Neural cell (in vitro differentiated cells): ENCODE measurements around the gene DBH. TPM values are rescaled to one million over a fixed set of nuclear protein-coding genes. Genes with fewer than 3 reads are reported as not detected.

ENCODE experiments used
- H2AFZ ChIP-seq: fragments of 200-600, 300-800 bp; sonication (generic), shearing (Covaris generic); 2 replicates; pipeline ENCODE4 v1.6.0; 2014; ENCODE audit warnings: low read depth, mild to moderate bottlenecking, antibody characterized with exemption, low read length, moderate library complexity
- H3F3A ChIP-seq: fragments of 200-600 bp; shearing (Covaris generic); 2 replicates; pipeline ENCODE4 v1.6.1; 2016; ENCODE audit warnings: mild to moderate bottlenecking, moderate library complexity, mixed read lengths, antibody characterized with exemption, low read length; ENCODE audit not compliant: insufficient read depth, poor library complexity, severe bottlenecking
- H3K27ac ChIP-seq: fragments of 200-600, 300-800 bp; sonication (generic), shearing (Covaris generic); 2 replicates; pipeline ENCODE4 v1.5.1; 2014; ENCODE audit warnings: mild to moderate bottlenecking, low read length, moderate library complexity
- H3K27me3 ChIP-seq: fragments of 300-800, 200-600 bp; sonication (generic), shearing (Covaris generic); 2 replicates; pipeline ENCODE4 v1.6.0; 2014; ENCODE audit warnings: mild to moderate bottlenecking, low read depth, low read length, moderate library complexity; ENCODE audit not compliant: insufficient read depth
- H3K36me3 ChIP-seq: fragments of 300-800, 200-600 bp; sonication (generic), shearing (Covaris generic); 2 replicates; pipeline ENCODE4 v1.5.1; 2014; ENCODE audit warnings: mild to moderate bottlenecking, antibody characterized with exemption, low read length, moderate library complexity; ENCODE audit not compliant: insufficient read depth
- H3K4me2 ChIP-seq: fragments of 300-800, 200-600 bp; sonication (generic), shearing (Covaris generic); 2 replicates; pipeline ENCODE4 v1.6.0; 2014; ENCODE audit warnings: mild to moderate bottlenecking, low read length
- H3K4me3 ChIP-seq: fragments of 300-800, 200-600 bp; sonication (generic), shearing (Covaris generic); 2 replicates; pipeline ENCODE4 v1.5.1; 2014; ENCODE audit warnings: mild to moderate bottlenecking, low read length, moderate library complexity
- H3K79me2 ChIP-seq: fragments of 200-600 bp; shearing (Covaris generic); replicated peaks from 2 replicates; pipeline ENCODE4 v1.6.0; 2014; ENCODE audit warnings: mild to moderate bottlenecking, low read length, moderate library complexity; ENCODE audit not compliant: insufficient read depth
- H3K9ac ChIP-seq: fragments of 300-800, 200-600 bp; sonication (generic), shearing (Covaris generic); 2 replicates; pipeline ENCODE4 v1.6.1; 2016; ENCODE audit warnings: mild to moderate bottlenecking, low read length, mixed read lengths
- H3K9me2 ChIP-seq: fragments of 200-600 bp; shearing (Covaris generic); 2 replicates; pipeline ENCODE4 v1.6.1; 2016; ENCODE audit warnings: mild to moderate bottlenecking, low read length, mixed read lengths; ENCODE audit not compliant: insufficient read depth
- H3K9me3 ChIP-seq: fragments of 200-600, 300-800 bp; sonication (generic), shearing (Covaris generic); 2 replicates; pipeline ENCODE4 v1.6.1; 2016; ENCODE audit warnings: mild to moderate bottlenecking, mixed run types, low read length, moderate library complexity, mixed read lengths
- H4K20me1 ChIP-seq: fragments of 200-600 bp; shearing (Covaris generic); 2 replicates; pipeline ENCODE4 v1.6.1; 2016; ENCODE audit warnings: mild to moderate bottlenecking, mixed run types; ENCODE audit not compliant: insufficient read depth
- EP300 ChIP-seq: fragments of 450-650 bp; conservative IDR thresholded peaks from 2 replicates; pipeline ENCODE4 v1.6.1; 2014; ENCODE audit warnings: antibody characterized with exemption, mild to moderate bottlenecking, moderate library complexity; ENCODE audit not compliant: poor library complexity, severe bottlenecking
- EZH2 ChIP-seq: fragments of 200-600, 300-800 bp; shearing (Covaris generic), sonication (generic); IDR thresholded peaks from 2 replicates; pipeline ENCODE4 v1.6.1; 2014; ENCODE audit warnings: antibody characterized with exemption, low read length, borderline replicate concordance, mild to moderate bottlenecking; ENCODE audit not compliant: insufficient read depth, poor library complexity, severe bottlenecking
- MXI1 ChIP-seq: fragments of 450-650 bp; conservative IDR thresholded peaks from 2 replicates; pipeline ENCODE4 v1.6.1; 2014; ENCODE audit warnings: antibody characterized with exemption, mild to moderate bottlenecking; ENCODE audit not compliant: poor library complexity, severe bottlenecking
- POLR2AphosphoS5 ChIP-seq: IDR thresholded peaks from 2 replicates; pipeline ENCODE4 v1.6.1; 2012
- RAD21 ChIP-seq: fragments of 450-650 bp; conservative IDR thresholded peaks from 2 replicates; pipeline ENCODE4 v1.6.1; 2014; ENCODE audit warnings: antibody characterized with exemption, mild to moderate bottlenecking, moderate library complexity
- SMC3 ChIP-seq: fragments of 450-650 bp; conservative IDR thresholded peaks from 2 replicates; pipeline ENCODE4 v1.6.1; 2014; ENCODE audit warnings: antibody characterized with exemption, mild to moderate bottlenecking, moderate library complexity; ENCODE audit not compliant: poor library complexity
- TAF1 ChIP-seq: IDR thresholded peaks from 2 replicates; pipeline ENCODE4 v1.6.1; 2012; ENCODE audit warnings: low read depth
- polyA plus RNA-seq: library from polyadenylated mRNA; depleted of rRNA; stranded (reverse); fragments of >200 nt; gene quantifications from 2 replicates; pipeline ENCODE4 v1.2.3, GENCODE V29; 2014
- TF ChIP-seq, protein P1 (sequence below): IDR thresholded peaks from 2 replicates; pipeline ENCODE4 v1.6.1; 2012; ENCODE audit warnings: borderline replicate concordance
- TF ChIP-seq, protein P2 (sequence below): fragments of 450-650 bp; IDR thresholded peaks from 2 replicates; pipeline ENCODE4 v1.5.1; 2014; ENCODE audit warnings: antibody characterized with exemption, mild to moderate bottlenecking, moderate library complexity; ENCODE audit not compliant: poor library complexity, severe bottlenecking

DBH gene
- polyA plus RNA-seq, 1 donor from 2014 or later: not detected

DNA sequence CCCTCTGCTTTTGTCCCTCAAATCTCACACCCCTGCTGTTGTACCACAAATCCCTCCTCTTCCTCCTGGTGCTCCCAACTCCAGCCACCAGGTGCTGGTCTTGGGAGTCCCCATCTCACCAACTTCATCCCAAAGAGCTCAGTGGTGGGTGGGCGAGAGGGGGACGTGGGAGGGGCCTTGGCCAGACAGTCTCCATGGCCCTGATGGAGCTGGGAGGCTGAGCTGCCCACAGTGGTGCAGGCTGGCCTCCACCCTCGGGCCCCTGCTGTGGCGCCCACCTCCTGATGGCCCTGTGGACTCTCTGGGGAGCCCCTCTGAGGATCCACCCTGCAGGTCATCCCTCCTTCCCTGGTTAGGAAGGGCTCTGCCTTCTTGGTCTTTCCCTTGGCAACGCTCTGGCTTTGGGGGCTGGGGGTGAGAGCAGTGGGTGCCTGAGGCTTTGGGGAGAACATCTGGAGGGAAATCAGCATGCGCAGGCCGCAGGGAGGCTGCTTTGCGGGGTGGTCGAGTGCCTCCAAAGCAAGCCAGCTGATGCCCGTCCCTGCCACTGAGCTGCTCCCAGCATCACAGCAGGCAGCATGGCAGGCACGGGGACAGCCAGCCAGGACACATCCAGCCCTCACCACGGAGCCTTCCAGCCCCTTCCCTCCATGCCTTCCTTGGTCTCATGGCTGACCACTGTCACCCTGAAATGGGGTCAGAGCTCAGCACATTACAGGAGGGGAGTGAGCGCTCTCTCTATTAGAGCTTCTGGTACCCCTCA lies 19.3 kb upstream of the DBH start:
- H3K9me3 ChIP-seq: no peaks in the 10 kb centered on the region
- no peaks in the 10 kb centered on the region for H3K9me2 ChIP-seq
- no peaks in the 10 kb centered on the region for H3F3A ChIP-seq
- TF ChIP-seq, protein P1, sequence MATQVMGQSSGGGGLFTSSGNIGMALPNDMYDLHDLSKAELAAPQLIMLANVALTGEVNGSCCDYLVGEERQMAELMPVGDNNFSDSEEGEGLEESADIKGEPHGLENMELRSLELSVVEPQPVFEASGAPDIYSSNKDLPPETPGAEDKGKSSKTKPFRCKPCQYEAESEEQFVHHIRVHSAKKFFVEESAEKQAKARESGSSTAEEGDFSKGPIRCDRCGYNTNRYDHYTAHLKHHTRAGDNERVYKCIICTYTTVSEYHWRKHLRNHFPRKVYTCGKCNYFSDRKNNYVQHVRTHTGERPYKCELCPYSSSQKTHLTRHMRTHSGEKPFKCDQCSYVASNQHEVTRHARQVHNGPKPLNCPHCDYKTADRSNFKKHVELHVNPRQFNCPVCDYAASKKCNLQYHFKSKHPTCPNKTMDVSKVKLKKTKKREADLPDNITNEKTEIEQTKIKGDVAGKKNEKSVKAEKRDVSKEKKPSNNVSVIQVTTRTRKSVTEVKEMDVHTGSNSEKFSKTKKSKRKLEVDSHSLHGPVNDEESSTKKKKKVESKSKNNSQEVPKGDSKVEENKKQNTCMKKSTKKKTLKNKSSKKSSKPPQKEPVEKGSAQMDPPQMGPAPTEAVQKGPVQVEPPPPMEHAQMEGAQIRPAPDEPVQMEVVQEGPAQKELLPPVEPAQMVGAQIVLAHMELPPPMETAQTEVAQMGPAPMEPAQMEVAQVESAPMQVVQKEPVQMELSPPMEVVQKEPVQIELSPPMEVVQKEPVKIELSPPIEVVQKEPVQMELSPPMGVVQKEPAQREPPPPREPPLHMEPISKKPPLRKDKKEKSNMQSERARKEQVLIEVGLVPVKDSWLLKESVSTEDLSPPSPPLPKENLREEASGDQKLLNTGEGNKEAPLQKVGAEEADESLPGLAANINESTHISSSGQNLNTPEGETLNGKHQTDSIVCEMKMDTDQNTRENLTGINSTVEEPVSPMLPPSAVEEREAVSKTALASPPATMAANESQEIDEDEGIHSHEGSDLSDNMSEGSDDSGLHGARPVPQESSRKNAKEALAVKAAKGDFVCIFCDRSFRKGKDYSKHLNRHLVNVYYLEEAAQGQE: no peak
- no peak for TF ChIP-seq POLR2AphosphoS5
- no peak for TF ChIP-seq RAD21
- TF ChIP-seq TAF1: no peak
- no peak for TF ChIP-seq EZH2
- no peak for TF ChIP-seq SMC3
- TF ChIP-seq, protein P2, sequence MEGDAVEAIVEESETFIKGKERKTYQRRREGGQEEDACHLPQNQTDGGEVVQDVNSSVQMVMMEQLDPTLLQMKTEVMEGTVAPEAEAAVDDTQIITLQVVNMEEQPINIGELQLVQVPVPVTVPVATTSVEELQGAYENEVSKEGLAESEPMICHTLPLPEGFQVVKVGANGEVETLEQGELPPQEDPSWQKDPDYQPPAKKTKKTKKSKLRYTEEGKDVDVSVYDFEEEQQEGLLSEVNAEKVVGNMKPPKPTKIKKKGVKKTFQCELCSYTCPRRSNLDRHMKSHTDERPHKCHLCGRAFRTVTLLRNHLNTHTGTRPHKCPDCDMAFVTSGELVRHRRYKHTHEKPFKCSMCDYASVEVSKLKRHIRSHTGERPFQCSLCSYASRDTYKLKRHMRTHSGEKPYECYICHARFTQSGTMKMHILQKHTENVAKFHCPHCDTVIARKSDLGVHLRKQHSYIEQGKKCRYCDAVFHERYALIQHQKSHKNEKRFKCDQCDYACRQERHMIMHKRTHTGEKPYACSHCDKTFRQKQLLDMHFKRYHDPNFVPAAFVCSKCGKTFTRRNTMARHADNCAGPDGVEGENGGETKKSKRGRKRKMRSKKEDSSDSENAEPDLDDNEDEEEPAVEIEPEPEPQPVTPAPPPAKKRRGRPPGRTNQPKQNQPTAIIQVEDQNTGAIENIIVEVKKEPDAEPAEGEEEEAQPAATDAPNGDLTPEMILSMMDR: no peak
- TF ChIP-seq EP300: no peak
- TF ChIP-seq MXI1: no peak
- H3K4me2 ChIP-seq: no peak overlapping the region
- H3K36me3 ChIP-seq: no peaks in the 10 kb centered on the region
- no peak overlapping the region for H3K9ac ChIP-seq
- H2AFZ ChIP-seq: no peak overlapping the region
- H3K27me3 ChIP-seq: peaks cover 3% of the 10 kb centered on the region
- no peak overlapping the region for H3K27ac ChIP-seq
- no peaks in the 10 kb centered on the region for H4K20me1 ChIP-seq
- H3K4me3 ChIP-seq: no peak overlapping the region
- H3K79me2 ChIP-seq: no peaks in the 10 kb centered on the region

DNA sequence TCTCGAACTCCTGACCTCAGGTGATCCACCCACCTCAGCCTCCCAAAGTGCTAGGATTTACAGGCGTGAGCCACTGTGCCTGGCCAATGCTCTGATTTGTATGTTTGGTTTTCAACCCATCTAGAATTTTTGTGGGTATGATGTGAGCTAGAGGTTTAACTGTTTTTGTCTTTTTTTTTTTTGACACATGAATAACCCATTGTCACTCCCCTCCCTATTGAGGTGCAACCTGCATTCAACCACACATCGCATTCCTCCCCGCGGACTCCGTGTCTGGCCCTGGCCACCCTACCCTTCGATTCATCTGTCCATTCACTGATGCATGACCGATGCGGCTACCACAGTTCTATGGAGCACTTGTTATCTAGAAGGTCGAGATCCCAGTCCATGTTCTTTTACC lies 17.4 kb upstream of the DBH start:
- H3K9ac ChIP-seq: no peak overlapping the region
- no peaks in the 10 kb centered on the region for H3K36me3 ChIP-seq
- no peak overlapping the region for H3K4me2 ChIP-seq
- no peaks in the 10 kb centered on the region for H3K79me2 ChIP-seq
- H3K9me2 ChIP-seq: no peaks in the 10 kb centered on the region
- no peaks in the 10 kb centered on the region for H3K27me3 ChIP-seq
- no peak overlapping the region for H3K27ac ChIP-seq
- no peak for TF ChIP-seq RAD21
- TF ChIP-seq EP300: no peak
- TF ChIP-seq, protein P1: no peak
- TF ChIP-seq, protein P2: no peak
- TF ChIP-seq SMC3: no peak
- TF ChIP-seq EZH2: no peak
- TF ChIP-seq POLR2AphosphoS5: no peak
- no peak for TF ChIP-seq MXI1
- H3F3A ChIP-seq: no peaks in the 10 kb centered on the region
- no peak overlapping the region for H3K4me3 ChIP-seq
- H4K20me1 ChIP-seq: no peaks in the 10 kb centered on the region
- H2AFZ ChIP-seq: no peak overlapping the region
- H3K9me3 ChIP-seq: no peaks in the 10 kb centered on the region
